HepG2 (cell line): Measurements from ENCODE around the gene CEP78. TPM values are rescaled to one million over a fixed set of nuclear protein-coding genes. Genes with fewer than 3 reads are reported as not detected.

Experiments
- ATF5 ChIP-seq: sonication (generic); formaldehyde crosslinking; IDR thresholded peaks from 2 replicates; pipeline ENCODE4 v1.4.0; 2020; ENCODE audit warnings: mild to moderate bottlenecking, low read depth, missing genetic modification reagents
- IKZF5 ChIP-seq: IDR thresholded peaks from 2 replicates; pipeline ENCODE4 v1.6.1; 2018; ENCODE audit warnings: missing genetic modification reagents, mild to moderate bottlenecking, missing compliant biosample characterization
- IRX3 ChIP-seq: sonication (generic); formaldehyde crosslinking; IDR thresholded peaks from 2 replicates; pipeline ENCODE4 v1.8.1; 2023; ENCODE audit warnings: mild to moderate bottlenecking, low read depth, missing genetic modification reagents, borderline replicate concordance
- MTERF4 ChIP-seq: sonication (generic); formaldehyde crosslinking; IDR thresholded peaks from 2 replicates; pipeline ENCODE4 v1.8.0; 2023; ENCODE audit warnings: mild to moderate bottlenecking, missing genetic modification reagents
- SALL2 ChIP-seq: sonication (generic); formaldehyde crosslinking; IDR thresholded peaks from 2 replicates; pipeline ENCODE4 v1.8.1; 2023; ENCODE audit warnings: mild to moderate bottlenecking, missing genetic modification reagents, inconsistent platforms
- SMAD3 ChIP-seq: sonication (generic); formaldehyde crosslinking; IDR thresholded peaks from 2 replicates; pipeline ENCODE4 v1.4.0; 2020; ENCODE audit warnings: missing genetic modification reagents
- ZFP36L2 ChIP-seq: sonication (generic); formaldehyde crosslinking; IDR thresholded peaks from 2 replicates; pipeline ENCODE4 v1.4.0; 2020; ENCODE audit warnings: missing genetic modification reagents
- ZFP41 ChIP-seq: sonication (generic); formaldehyde crosslinking; IDR thresholded peaks from 2 replicates; pipeline ENCODE4 v1.4.0; 2020; ENCODE audit warnings: mild to moderate bottlenecking, missing genetic modification reagents, borderline replicate concordance
- ZNF354B ChIP-seq: sonication (generic); formaldehyde crosslinking; IDR thresholded peaks from 2 replicates; pipeline ENCODE4 v1.8.0; 2022; ENCODE audit warnings: mild to moderate bottlenecking, missing genetic modification reagents
- ZNF362 ChIP-seq: sonication (generic); formaldehyde crosslinking; IDR thresholded peaks from 2 replicates; pipeline ENCODE4 v1.4.0; 2020; ENCODE audit warnings: missing genetic modification reagents, mild to moderate bottlenecking, borderline replicate concordance
- ZNF577 ChIP-seq: sonication (generic); formaldehyde crosslinking; IDR thresholded peaks from 2 replicates; pipeline ENCODE4 v1.4.0; 2020; ENCODE audit warnings: mild to moderate bottlenecking, low read depth, missing genetic modification reagents, borderline replicate concordance
- ZNF614 ChIP-seq: IDR thresholded peaks from 2 replicates; pipeline ENCODE4 v1.6.1; 2018; ENCODE audit warnings: missing biosample characterization, missing genetic modification reagents, inconsistent platforms, borderline replicate concordance
- polyA plus RNA-seq, 8 experiments: library from polyadenylated mRNA; depleted of rRNA in 3 of 8; stranded (reverse) in 7 of 8; unstranded in 1 of 8; fragments of >200 nt; fragmentation: Illumina TruSeq in 4 of 8; extraction: Trizol in 4 of 8; gene quantifications; 2 replicates each; pipeline versions ENCODE4 v1.2.1 to v1.2.3, GENCODE V29; 2011 to 2016; ENCODE audit warnings: low read depth in 4 of 8, missing spikeins in 1 of 8, mixed read lengths in 1 of 8; ENCODE audit not compliant: insufficient read depth in 1 of 8
- total RNA-seq, 5 experiments: library from RNA; depleted of rRNA; stranded (reverse); fragments of >200 nt; fragmentation: Illumina TruSeq; extraction: Trizol; gene quantifications; 2 replicates each; pipeline ENCODE4 v1.2.3, GENCODE V29; 2016; ENCODE audit warnings: low read depth in 1 of 5
- TF ChIP-seq, protein P1 (sequence below): sonication (generic); formaldehyde crosslinking; IDR thresholded peaks from 2 replicates; pipeline ENCODE4 v1.5.1; 2020; ENCODE audit warnings: mild to moderate bottlenecking, missing genetic modification reagents, moderate library complexity
- TF ChIP-seq, protein P2 (sequence below): sonication (generic); formaldehyde crosslinking; IDR thresholded peaks from 2 replicates; pipeline ENCODE4 v1.8.0; 2022; ENCODE audit warnings: mild to moderate bottlenecking, missing genetic modification reagents, borderline replicate concordance
- TF ChIP-seq, protein P3 (sequence below): sonication (generic); formaldehyde crosslinking; IDR thresholded peaks from 2 replicates; pipeline ENCODE4 v1.8.1; 2023; ENCODE audit warnings: mild to moderate bottlenecking, missing genetic modification reagents

Gene CEP78
- total and polyA plus RNA-seq, 2 of the 13 experiments (the other 11 are each of a cell fraction or from before 2014, with no cell fraction given): 5.1 to 30.8 TPM

- TF ChIP-seq, protein P1, sequence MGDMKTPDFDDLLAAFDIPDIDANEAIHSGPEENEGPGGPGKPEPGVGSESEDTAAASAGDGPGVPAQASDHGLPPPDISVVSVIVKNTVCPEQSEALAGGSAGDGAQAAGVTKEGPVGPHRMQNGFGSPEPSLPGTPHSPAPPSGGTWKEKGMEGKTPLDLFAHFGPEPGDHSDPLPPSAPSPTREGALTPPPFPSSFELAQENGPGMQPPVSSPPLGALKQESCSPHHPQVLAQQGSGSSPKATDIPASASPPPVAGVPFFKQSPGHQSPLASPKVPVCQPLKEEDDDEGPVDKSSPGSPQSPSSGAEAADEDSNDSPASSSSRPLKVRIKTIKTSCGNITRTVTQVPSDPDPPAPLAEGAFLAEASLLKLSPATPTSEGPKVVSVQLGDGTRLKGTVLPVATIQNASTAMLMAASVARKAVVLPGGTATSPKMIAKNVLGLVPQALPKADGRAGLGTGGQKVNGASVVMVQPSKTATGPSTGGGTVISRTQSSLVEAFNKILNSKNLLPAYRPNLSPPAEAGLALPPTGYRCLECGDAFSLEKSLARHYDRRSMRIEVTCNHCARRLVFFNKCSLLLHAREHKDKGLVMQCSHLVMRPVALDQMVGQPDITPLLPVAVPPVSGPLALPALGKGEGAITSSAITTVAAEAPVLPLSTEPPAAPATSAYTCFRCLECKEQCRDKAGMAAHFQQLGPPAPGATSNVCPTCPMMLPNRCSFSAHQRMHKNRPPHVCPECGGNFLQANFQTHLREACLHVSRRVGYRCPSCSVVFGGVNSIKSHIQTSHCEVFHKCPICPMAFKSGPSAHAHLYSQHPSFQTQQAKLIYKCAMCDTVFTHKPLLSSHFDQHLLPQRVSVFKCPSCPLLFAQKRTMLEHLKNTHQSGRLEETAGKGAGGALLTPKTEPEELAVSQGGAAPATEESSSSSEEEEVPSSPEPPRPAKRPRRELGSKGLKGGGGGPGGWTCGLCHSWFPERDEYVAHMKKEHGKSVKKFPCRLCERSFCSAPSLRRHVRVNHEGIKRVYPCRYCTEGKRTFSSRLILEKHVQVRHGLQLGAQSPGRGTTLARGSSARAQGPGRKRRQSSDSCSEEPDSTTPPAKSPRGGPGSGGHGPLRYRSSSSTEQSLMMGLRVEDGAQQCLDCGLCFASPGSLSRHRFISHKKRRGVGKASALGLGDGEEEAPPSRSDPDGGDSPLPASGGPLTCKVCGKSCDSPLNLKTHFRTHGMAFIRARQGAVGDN (CRISPR knock-in tag): peak; percentile 15; the same call in 1 of the 2 replicates
- TF ChIP-seq ZNF354B (CRISPR knock-in tag): no peak
- no peak for TF ChIP-seq MTERF4
- peak; percentile 73; the same call in 1 of the 2 replicates for TF ChIP-seq IKZF5 (CRISPR knock-in tag)
- TF ChIP-seq ZFP41 (CRISPR knock-in tag): no peak
- TF ChIP-seq ZFP36L2 (CRISPR knock-in tag): no peak
- peak; percentile 40; the same call in 1 of the 2 replicates for TF ChIP-seq ATF5
- TF ChIP-seq ZNF577 (CRISPR knock-in tag): no peak
- TF ChIP-seq IRX3 (CRISPR knock-in tag): no peak
- peak; percentile 93 for TF ChIP-seq ZNF362 (CRISPR knock-in tag)
- TF ChIP-seq, protein P2, sequence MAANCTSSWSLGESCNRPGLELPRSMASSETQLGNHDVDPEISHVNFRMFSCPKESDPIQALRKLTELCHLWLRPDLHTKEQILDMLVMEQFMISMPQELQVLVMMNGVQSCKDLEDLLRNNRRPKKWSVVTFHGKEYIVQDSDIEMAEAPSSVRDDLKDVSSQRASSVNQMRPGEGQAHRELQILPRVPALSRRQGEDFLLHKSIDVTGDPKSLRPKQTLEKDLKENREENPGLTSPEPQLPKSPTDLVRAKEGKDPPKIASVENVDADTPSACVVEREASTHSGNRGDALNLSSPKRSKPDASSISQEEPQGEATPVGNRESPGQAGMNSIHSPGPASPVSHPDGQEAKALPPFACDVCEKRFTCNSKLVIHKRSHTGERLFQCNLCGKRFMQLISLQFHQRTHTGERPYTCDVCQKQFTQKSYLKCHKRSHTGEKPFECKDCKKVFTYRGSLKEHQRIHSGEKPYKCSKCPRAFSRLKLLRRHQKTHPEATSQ (CRISPR knock-in tag): no peak
- peak; percentile 73; the same call in 1 of the 2 replicates for TF ChIP-seq SMAD3 (CRISPR knock-in tag)
- TF ChIP-seq, protein P3, sequence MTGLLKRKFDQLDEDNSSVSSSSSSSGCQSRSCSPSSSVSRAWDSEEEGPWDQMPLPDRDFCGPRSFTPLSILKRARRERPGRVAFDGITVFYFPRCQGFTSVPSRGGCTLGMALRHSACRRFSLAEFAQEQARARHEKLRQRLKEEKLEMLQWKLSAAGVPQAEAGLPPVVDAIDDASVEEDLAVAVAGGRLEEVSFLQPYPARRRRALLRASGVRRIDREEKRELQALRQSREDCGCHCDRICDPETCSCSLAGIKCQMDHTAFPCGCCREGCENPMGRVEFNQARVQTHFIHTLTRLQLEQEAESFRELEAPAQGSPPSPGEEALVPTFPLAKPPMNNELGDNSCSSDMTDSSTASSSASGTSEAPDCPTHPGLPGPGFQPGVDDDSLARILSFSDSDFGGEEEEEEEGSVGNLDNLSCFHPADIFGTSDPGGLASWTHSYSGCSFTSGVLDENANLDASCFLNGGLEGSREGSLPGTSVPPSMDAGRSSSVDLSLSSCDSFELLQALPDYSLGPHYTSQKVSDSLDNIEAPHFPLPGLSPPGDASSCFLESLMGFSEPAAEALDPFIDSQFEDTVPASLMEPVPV (CRISPR knock-in tag): no peak
- TF ChIP-seq ZNF614 (CRISPR knock-in tag): peak; percentile 81; the same call in 1 of the 2 replicates
- no peak for TF ChIP-seq SALL2
Observed at GRCh38 chr9:78286946-78287388, 51.1 kb downstream of the CEP78 start (continued).
